Aorta (tissue), 5 donors: ENCODE results near the gene ZNF521. TPM values are rescaled to one million over a fixed set of nuclear protein-coding genes. Genes with fewer than 3 reads are reported as not detected.

ENCODE experiments used
- ATAC-seq: fragments of 200-7000 bp; cut with Tn5 transposase; one replicate; pipeline ENCODE4 v1.9.1; 2022; ENCODE audit warnings: moderate library complexity; ENCODE audit not compliant: low FRiP score
- DNase-seq, 2 donors: peaks; one replicate each; pipeline ENCODE4 v3.0.0-alpha.2; 2020
- H3K27ac ChIP-seq, 2 donors: one replicate each; pipeline ENCODE4 v1.5.1; 2013; ENCODE audit warnings: low read length in 2 of 2, mild to moderate bottlenecking in 2 of 2, moderate library complexity in 2 of 2, control low read depth in 1 of 2, inconsistent platforms in 1 of 2, low read depth in 1 of 2
- H3K27me3 ChIP-seq, 2 donors: one replicate each; pipeline ENCODE4 v1.6.1; 2013; ENCODE audit warnings: control low read depth in 1 of 2, low read length in 1 of 2, mild to moderate bottlenecking in 1 of 2, moderate library complexity in 1 of 2; ENCODE audit not compliant: insufficient read depth in 2 of 2, control insufficient read depth in 1 of 2
- H3K36me3 ChIP-seq, 2 donors: one replicate each; pipeline ENCODE4 v1.6.1; 2013; ENCODE audit warnings: control low read depth in 1 of 2, low read length in 1 of 2, mild to moderate bottlenecking in 1 of 2; ENCODE audit not compliant: insufficient read depth in 2 of 2, control insufficient read depth in 1 of 2
- H3K4me1 ChIP-seq, 2 donors: one replicate each; pipeline ENCODE4 v1.6.1; 2013; ENCODE audit warnings: low read length in 2 of 2, control low read depth in 1 of 2, mild to moderate bottlenecking in 1 of 2, moderate library complexity in 1 of 2; ENCODE audit not compliant: insufficient read depth in 2 of 2, control insufficient read depth in 1 of 2
- H3K4me3 ChIP-seq, 2 donors: one replicate each; pipeline ENCODE4 v1.5.1; 2013; ENCODE audit warnings: low read length in 2 of 2, control low read depth in 1 of 2, mild to moderate bottlenecking in 1 of 2
- H3K9me3 ChIP-seq: one replicate; pipeline ENCODE4 v1.6.1; 2013; ENCODE audit warnings: mild to moderate bottlenecking, low read length; ENCODE audit not compliant: control insufficient read depth
- WGBS, 2 donors: extraction: QIAGEN DNeasy Blood & Tissue Kit; methylation state at CpG; one replicate each; pipeline ENCODE4 v1.1.7; 2013; 5-methylcytosine and 5-hydroxymethylcytosine counted together
- intact Hi-C, 2 donors: fragments of 100-400 bp; cut with DNase I; formaldehyde crosslinking; loops; one replicate each; pipeline versions ENCODE4 v1.14.2 to v1.15.0; 2022
- polyA plus RNA-seq, 2 donors: library from polyadenylated mRNA; stranded (reverse); fragments of 200-250 nt; gene quantifications; one replicate each; pipeline ENCODE4 v1.2.3, GENCODE V29; 2013
- total RNA-seq, 2 donors: library from RNA; stranded (reverse); fragmentation: NEBNext Ultra II Directional; extraction: Animal tissue kit (Norgen Biotek cat#: 25700); gene quantifications; one replicate each; pipeline ENCODE4 v1.2.1, GENCODE V29; 2021
- donor health status: healthy with polysubstance abuse.
- donor health status: Bipolar disorder and iron deficiency.
- donor health status: DM: no; HTN: no; CAD: no.
- donor health status: DM: no; HTN: no; CAD: no.
- donor health status: DM: yes; HTN: yes; CAD: no.

The ZNF521 gene
- total and polyA plus RNA-seq, 4 donors: 0.84 to 88.7 (median 14.6) TPM

GRCh38 chr18:25353080-25353479, 1.1 kb upstream of the ZNF521 start:
- intact Hi-C loops: loop anchor here (5.0 to 10.0 kb wide), 5 partner anchors 121 to 958 kb away; partner anchors contain the start of gene OSBPL1A (in 2 of the 2)
- H3K36me3 ChIP-seq: no peaks in the 10 kb centered on the region
- no peak overlapping the region for H3K27ac ChIP-seq
- peak overlapping the region in 1 of 2 donors; percentile 5 for H3K4me3 ChIP-seq
- ATAC-seq (no peak), DNase-seq (no peak)
- no peaks in the 10 kb centered on the region for H3K9me3 ChIP-seq
- H3K27me3 ChIP-seq: no peaks in the 10 kb centered on the region
- WGBS, 2 donors: 57 to 59% methylated on average over 4 of the region's 4 CpGs
- no peaks in the 10 kb centered on the region for H3K4me1 ChIP-seq

GRCh38 chr18:25352629-25353005, 651 bp upstream of the ZNF521 start:
- WGBS, 2 donors: 1 to 2% methylated on average over 6 of the region's 6 CpGs
- H3K27ac ChIP-seq: no peak overlapping the region
- DNase-seq: no peak
- peak overlapping the region; percentile 84 to 92 for H3K4me3 ChIP-seq
- intact Hi-C loops: loop anchor here (5.0 to 10.0 kb wide), 5 partner anchors 120 to 958 kb away; partner anchors contain the start of gene OSBPL1A (in 2 of the 2)
- H3K9me3 ChIP-seq: no peaks in the 10 kb centered on the region
- no peak for ATAC-seq
- no peaks in the 10 kb centered on the region for H3K4me1 ChIP-seq
- no peaks in the 10 kb centered on the region for H3K27me3 ChIP-seq
- no peaks in the 10 kb centered on the region for H3K36me3 ChIP-seq

GRCh38 chr18:25351280-25351775, 638 bp downstream of the ZNF521 start:
- Histone ChIP-seq H3K9me3 (no peaks in the 10 kb centered on the region), H3K27me3 (no peaks in the 10 kb centered on the region), H3K27ac (peak overlapping the region in 1 of 2 donors; percentile 11), H3K36me3 (no peaks in the 10 kb centered on the region), H3K4me1 (no peaks in the 10 kb centered on the region), H3K4me3 (peak overlapping the region; percentile 92 to 99)
- 1 to 3% methylated on average over 20 of the region's 20 CpGs for WGBS, 2 donors
- no peak for DNase-seq
- intact Hi-C loops: loop anchor here (5.0 to 10.0 kb wide), 5 partner anchors 119 to 957 kb away; partner anchors contain the start of gene OSBPL1A (in 2 of the 2)
- no peak for ATAC-seq

GRCh38 chr18:25350489-25351251, 1.3 kb downstream of the ZNF521 start:
- ATAC-seq: peak; percentile 68
- peak; percentile 51 to 81 for DNase-seq

GRCh38 chr18:25349926-25350487, 2.0 kb downstream of the ZNF521 start:
- Histone ChIP-seq H3K4me3 (peak overlapping the region; percentile 92 to 99), H3K36me3 (no peaks in the 10 kb centered on the region), H3K4me1 (no peaks in the 10 kb centered on the region), H3K27me3 (no peaks in the 10 kb centered on the region), H3K27ac (no peak overlapping the region), H3K9me3 (no peaks in the 10 kb centered on the region)
- intact Hi-C loops: loop anchor here (5.0 to 10.0 kb wide), 5 partner anchors 118 to 955 kb away; partner anchors contain the start of gene OSBPL1A (in 2 of the 2)
- peak; percentile 8 for ATAC-seq
- WGBS, 2 donors: 1 to 2% methylated on average over 50 to 64 of the region's 64 CpGs
- peak; percentile 44 to 78 for DNase-seq

More at GRCh38 chr18:25350489-25351251, 1.3 kb downstream of the ZNF521 start:
- Histone ChIP-seq H3K4me3 (peak overlapping the region; percentile 92 to 99), H3K4me1 (no peaks in the 10 kb centered on the region), H3K9me3 (no peaks in the 10 kb centered on the region), H3K27me3 (no peaks in the 10 kb centered on the region), H3K27ac (no peak overlapping the region), H3K36me3 (no peaks in the 10 kb centered on the region)
- intact Hi-C loops: loop anchor here (5.0 to 10.0 kb wide), 5 partner anchors 118 to 956 kb away; partner anchors contain the start of gene OSBPL1A (in 2 of the 2)
- WGBS, 2 donors: 2% methylated on average over 75 to 76 of the region's 76 CpGs

GRCh38 chr18:25349131-25349925, 2.6 kb downstream of the ZNF521 start:
- no peaks in the 10 kb centered on the region for H3K4me1 ChIP-seq
- intact Hi-C loops: no loop called here
- H3K36me3 ChIP-seq: no peaks in the 10 kb centered on the region
- peak; percentile 49 to 76 for DNase-seq
- no peaks in the 10 kb centered on the region for H3K27me3 ChIP-seq
- peak; percentile 33 for ATAC-seq
- H3K4me3 ChIP-seq: peak overlapping the region; percentile 92 to 99
- no peaks in the 10 kb centered on the region for H3K9me3 ChIP-seq
- H3K27ac ChIP-seq: no peak overlapping the region
- WGBS, 2 donors: 6 to 7% methylated on average over 60 to 78 of the region's 78 CpGs

- ATAC-seq: no peak
- 77 to 84% methylated on average over 17 of the region's 17 CpGs for WGBS, 2 donors
- Histone ChIP-seq H3K9me3 (no peaks in the 10 kb centered on the region), H3K4me1 (no peaks in the 10 kb centered on the region), H3K36me3 (no peaks in the 10 kb centered on the region), H3K27me3 (no peaks in the 10 kb centered on the region), H3K4me3 (no peak overlapping the region), H3K27ac (no peak overlapping the region)
- intact Hi-C loops: no loop called here
- no peak for DNase-seq
These were observed 3.4 kb downstream of the ZNF521 start for GRCh38 chr18:25348386-25349130.

- DNase-seq: no peak
- WGBS, 2 donors: 86 to 89% methylated on average over 1 of the region's 1 CpG
- H3K4me1 ChIP-seq: no peaks in the 10 kb centered on the region
- H3K27ac ChIP-seq: no peak overlapping the region
- H3K4me3 ChIP-seq: no peak overlapping the region
- H3K36me3 ChIP-seq: no peaks in the 10 kb centered on the region
- intact Hi-C loops: no loop called here
- no peaks in the 10 kb centered on the region for H3K9me3 ChIP-seq
- ATAC-seq: no peak
- no peaks in the 10 kb centered on the region for H3K27me3 ChIP-seq
These were observed 5.4 kb downstream of the ZNF521 start for GRCh38 chr18:25346561-25346960.
